HEK293T (cell line): ENCODE data around the gene KCNJ10.

ENCODE experiments used
- ARNT ChIP-seq: fragments of 450-650 bp; IDR thresholded peaks from 2 replicates; pipeline ENCODE4 v1.6.1; 2017; ENCODE audit warnings: mild to moderate bottlenecking
- BHLHE40 ChIP-seq: fragments of 450-650 bp; IDR thresholded peaks from 2 replicates; pipeline ENCODE4 v1.6.1; 2016; ENCODE audit warnings: mild to moderate bottlenecking, moderate library complexity, borderline replicate concordance
- FOXK2 ChIP-seq: fragments of 450-650 bp; IDR thresholded peaks from 2 replicates; pipeline ENCODE4 v1.6.1; 2016; ENCODE audit warnings: mild to moderate bottlenecking
- FOXM1 ChIP-seq: fragments of 450-650 bp; IDR thresholded peaks from 2 replicates; pipeline ENCODE4 v1.6.1; 2017; ENCODE audit warnings: mild to moderate bottlenecking, borderline replicate concordance
- HDGF ChIP-seq: fragments of 450-650 bp; IDR thresholded peaks from 2 replicates; pipeline ENCODE4 v1.6.1; 2017; ENCODE audit warnings: antibody characterized with exemption, borderline replicate concordance
- L3MBTL2 ChIP-seq: fragments of 450-650 bp; conservative IDR thresholded peaks from 2 replicates; pipeline ENCODE4 v1.6.1; 2016; ENCODE audit warnings: mild to moderate bottlenecking
- NFRKB ChIP-seq: fragments of 450-650 bp; IDR thresholded peaks from 2 replicates; pipeline ENCODE4 v1.6.1; 2016; ENCODE audit warnings: mild to moderate bottlenecking, moderate library complexity
- PKNOX1 ChIP-seq: fragments of 450-650 bp; IDR thresholded peaks from 2 replicates; pipeline ENCODE4 v1.6.1; 2016
- SP1 ChIP-seq: fragments of 450-650 bp; IDR thresholded peaks from 2 replicates; pipeline ENCODE4 v1.6.1; 2017
- SUZ12 ChIP-seq: fragments of 450-650 bp; IDR thresholded peaks from 2 replicates; pipeline ENCODE4 v1.6.1; 2016; ENCODE audit warnings: mild to moderate bottlenecking
- TARDBP ChIP-seq: fragments of 450-650 bp; IDR thresholded peaks from 2 replicates; pipeline ENCODE4 v1.6.1; 2016
- ZNF384 ChIP-seq: fragments of 450-650 bp; IDR thresholded peaks from 2 replicates; pipeline ENCODE4 v1.6.1; 2016

GRCh38 chr1:160018900-160019299, 51.1 kb downstream of the KCNJ10 start:
- TF ChIP-seq L3MBTL2 (no peak), TARDBP (no peak), PKNOX1 (no peak), FOXM1 (no peak), ARNT (no peak), FOXK2 (no peak), BHLHE40 (no peak), ZNF384 (no peak), SP1 (no peak), HDGF (no peak), NFRKB (no peak), SUZ12 (no peak)
